Measurements from ENCODE around the gene SLC26A8.

Gene SLC26A8

DNA sequence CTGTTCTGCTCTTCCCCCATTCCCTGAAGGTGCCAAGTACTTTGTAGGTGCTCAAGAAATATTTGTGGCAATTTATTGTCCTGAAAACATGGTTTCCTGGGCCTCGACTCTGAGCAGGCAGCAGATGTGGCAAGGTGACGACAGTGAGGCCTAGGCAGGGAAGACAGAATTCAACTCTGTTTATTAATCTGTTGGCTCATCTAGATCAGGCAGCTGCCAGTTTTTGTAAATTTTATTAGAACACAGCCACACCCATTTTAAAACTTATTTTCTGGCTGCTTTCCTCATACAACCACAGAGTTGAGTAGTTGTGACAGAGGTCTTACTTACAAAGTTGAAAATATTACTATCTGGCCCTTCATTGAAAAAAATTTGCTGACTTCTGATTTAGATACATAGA lies 27.7 kb upstream of the SLC26A8 start:
- no peak overlapping the region for H3K4me3 ChIP-seq (ENCODE audit: low read depth, low read length)
- TF ChIP-seq, protein P1, sequence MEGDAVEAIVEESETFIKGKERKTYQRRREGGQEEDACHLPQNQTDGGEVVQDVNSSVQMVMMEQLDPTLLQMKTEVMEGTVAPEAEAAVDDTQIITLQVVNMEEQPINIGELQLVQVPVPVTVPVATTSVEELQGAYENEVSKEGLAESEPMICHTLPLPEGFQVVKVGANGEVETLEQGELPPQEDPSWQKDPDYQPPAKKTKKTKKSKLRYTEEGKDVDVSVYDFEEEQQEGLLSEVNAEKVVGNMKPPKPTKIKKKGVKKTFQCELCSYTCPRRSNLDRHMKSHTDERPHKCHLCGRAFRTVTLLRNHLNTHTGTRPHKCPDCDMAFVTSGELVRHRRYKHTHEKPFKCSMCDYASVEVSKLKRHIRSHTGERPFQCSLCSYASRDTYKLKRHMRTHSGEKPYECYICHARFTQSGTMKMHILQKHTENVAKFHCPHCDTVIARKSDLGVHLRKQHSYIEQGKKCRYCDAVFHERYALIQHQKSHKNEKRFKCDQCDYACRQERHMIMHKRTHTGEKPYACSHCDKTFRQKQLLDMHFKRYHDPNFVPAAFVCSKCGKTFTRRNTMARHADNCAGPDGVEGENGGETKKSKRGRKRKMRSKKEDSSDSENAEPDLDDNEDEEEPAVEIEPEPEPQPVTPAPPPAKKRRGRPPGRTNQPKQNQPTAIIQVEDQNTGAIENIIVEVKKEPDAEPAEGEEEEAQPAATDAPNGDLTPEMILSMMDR (IDR thresholded peaks at IDR 0.05; ENCODE audit: insufficient read depth, low read depth, low read length, missing control alignments), result no peak
- no peak for DNase-seq (ENCODE audit: low read depth)

DNA sequence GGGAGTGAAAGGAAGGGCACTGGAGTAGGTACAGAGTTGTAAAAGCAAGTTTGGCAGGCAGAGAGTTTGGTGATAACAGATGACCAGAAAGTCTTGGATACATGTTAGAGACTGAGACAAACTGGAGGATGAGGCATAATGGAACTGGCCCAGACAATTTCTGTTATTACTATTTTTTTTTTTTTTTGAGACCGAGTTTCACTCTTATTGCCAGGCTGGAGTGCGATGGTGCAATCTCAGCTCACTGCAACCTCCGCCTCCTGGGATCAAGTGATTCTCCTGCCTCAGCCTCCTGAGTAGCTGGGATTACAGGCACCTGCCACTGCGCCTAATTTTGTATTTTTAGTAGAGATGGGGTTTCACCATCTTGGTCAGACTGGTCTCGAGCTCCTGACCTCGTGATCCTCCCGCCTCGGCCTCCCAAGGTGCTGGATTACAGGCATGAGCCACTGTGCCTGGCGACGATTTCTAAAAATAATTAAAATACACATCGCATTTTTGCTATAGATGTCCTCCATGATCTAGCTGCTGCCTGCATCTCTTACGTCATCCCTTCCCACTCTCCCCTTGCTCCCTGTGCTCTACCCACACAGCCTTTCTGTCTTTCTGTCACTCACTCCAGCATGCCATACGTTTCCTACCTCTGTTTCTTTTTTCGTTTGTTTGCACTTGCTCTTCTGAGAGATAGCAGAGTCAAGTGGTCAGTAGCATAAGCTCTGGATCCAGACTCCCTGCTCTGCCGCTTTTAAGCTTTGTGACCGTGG lies 26.7 kb upstream of the SLC26A8 start:
- no peak for DNase-seq (ENCODE audit: low read depth)
- H3K4me3 ChIP-seq (ENCODE audit: low read depth, low read length), result no peak overlapping the region
- TF ChIP-seq, protein P1 (IDR thresholded peaks at IDR 0.05; ENCODE audit: insufficient read depth, low read depth, low read length, missing control alignments), result no peak

DNA sequence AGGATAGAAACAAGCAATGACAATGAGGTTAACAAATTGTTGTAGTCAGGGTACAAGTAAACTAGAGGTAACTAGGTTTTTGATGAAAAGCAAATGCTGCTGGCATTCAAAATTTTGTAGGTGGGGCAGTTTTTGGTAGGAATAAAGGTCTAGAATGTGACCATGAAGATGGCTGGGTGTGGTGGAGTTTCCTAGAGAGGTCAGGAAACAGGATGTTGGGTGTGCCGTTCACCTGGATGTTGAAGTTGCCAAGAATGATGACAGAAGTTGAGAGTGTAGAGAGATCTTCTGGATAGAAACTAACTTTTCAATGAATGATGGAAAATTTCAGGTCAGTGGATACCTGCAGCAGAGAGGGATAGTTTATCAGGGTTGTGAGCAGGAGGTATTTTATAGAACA lies 25.9 kb upstream of the SLC26A8 start:
- DNase-seq (ENCODE audit: low read depth), result no peak
- H3K4me3 ChIP-seq (ENCODE audit: low read depth, low read length), result no peak overlapping the region
- TF ChIP-seq, protein P1 (IDR thresholded peaks at IDR 0.05; ENCODE audit: insufficient read depth, low read depth, low read length, missing control alignments), result no peak

DNA sequence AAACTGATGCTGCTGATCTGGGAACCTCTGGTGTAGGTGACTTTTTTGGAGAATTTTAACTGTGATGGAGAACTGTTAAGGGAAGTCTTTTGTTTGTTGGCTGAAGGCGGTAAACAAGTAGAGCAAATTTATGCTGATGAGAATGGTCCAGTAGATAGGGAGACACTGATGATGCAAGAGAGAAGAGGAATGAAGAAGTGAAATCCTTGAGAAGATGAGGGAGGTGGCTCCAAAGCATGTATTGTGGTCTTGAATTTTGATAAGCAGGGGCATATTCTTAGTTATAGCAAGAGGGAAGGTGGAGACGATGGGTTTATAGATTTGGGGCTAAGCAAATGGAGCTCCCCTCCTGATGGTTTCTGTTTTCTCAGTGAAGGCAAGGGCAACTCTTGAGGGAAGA lies 25.1 kb upstream of the SLC26A8 start:
- no peak for DNase-seq (ENCODE audit: low read depth)
- TF ChIP-seq, protein P1 (IDR thresholded peaks at IDR 0.05; ENCODE audit: insufficient read depth, low read depth, low read length, missing control alignments), result no peak
- no peak overlapping the region for H3K4me3 ChIP-seq (ENCODE audit: low read depth, low read length)

DNA sequence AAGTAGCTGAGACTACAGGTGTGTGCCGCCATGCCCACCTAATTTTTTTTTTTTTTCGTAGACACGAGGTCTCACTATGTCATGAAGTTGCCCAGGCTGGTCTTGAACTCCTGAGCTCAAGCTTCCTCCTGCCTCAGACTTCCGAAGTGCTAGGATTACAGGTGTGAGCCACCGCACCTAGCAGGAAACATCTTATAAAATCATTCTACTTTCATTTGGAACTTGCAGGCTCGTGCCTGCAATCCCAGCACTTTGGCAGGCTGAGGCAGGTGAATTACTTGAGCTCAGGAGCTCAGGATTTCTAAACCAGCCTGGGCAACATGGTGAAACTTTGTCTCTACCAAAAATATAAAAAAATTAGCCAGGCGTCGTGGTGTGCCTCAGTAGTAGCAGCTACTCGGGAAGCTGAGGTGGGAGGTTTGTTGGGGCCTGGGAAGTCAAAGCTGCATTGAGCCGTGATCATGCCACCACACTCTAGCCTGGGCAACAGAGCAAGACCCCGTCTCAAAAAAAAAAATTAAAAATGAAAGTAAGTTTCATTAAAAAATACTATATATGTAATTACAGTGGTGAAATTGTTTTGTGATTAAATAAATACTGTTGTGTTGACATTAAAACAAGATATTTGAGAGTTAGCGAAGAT lies 18.3 kb upstream of the SLC26A8 start:
- H3K4me3 ChIP-seq (ENCODE audit: low read depth, low read length), result no peak overlapping the region
- TF ChIP-seq, protein P1 (IDR thresholded peaks at IDR 0.05; ENCODE audit: insufficient read depth, low read depth, low read length, missing control alignments), result no peak

DNA sequence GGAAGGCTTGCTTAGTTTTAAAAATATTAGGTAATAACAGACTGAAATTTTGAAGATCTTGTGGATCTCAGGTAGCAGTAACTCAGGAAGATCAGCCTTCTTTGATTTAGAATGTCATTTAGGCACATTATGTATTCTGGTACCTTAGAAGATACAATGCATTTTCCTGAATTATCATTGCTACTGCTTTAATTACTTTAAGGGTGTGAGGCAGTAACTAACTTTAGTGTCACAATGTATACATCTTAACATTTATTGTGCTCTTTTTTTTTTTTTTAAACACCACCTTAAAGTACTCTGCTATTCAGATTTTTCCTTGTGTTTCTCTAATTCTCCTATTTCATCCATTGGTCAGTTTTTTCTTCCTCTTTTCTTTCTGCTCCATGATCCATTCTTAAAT lies 16.5 kb upstream of the SLC26A8 start:
- no peak overlapping the region for H3K4me3 ChIP-seq (ENCODE audit: low read depth, low read length)
- no peak for DNase-seq (ENCODE audit: low read depth)

More for the DNA sequence above, 18.3 kb upstream of the SLC26A8 start:
- DNase-seq (ENCODE audit: low read depth), result no peak

More for the DNA sequence above, 16.5 kb upstream of the SLC26A8 start:
- TF ChIP-seq, protein P1 (IDR thresholded peaks at IDR 0.05; ENCODE audit: insufficient read depth, low read depth, low read length, missing control alignments), result no peak
